ENCODE data around the gene KRTAP12-3. TPM values are rescaled to one million over a fixed set of nuclear protein-coding genes. Genes with fewer than 3 reads are reported as not detected.
"Not testable (repeated sequence)": the region's sequence is repeated elsewhere in the genome, so short reads cannot be mapped to it uniquely, and the experiment has no call there.

KRTAP12-3 gene
- total RNA-seq, 1 donor from 2014 or later = not detected

DNA sequence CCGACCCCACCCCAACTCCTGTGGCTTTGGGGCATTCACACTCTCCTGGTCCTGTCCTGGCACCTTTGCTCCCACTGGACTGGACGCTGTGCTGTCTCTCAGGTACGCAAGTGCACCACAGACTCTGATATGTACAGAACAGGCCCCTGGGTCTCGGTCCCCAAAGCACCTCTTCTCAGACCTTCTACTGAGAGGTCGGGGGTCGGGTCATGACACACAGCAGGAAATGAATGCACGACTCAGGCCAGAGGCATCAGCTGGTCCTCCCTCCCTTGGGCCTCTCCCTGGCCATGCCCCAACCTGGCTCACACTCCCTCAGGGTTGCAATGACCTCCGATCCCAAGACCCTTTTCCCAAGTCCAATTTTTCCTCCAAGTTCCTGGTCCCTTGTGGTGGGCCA, 37.5 kb downstream of the KRTAP12-3 start:
- Histone ChIP-seq H3K9ac (no peak overlapping the region), H3K36me3 (no peaks in the 10 kb centered on the region), H3K9me3 (ENCODE audit: low read depth) (peaks cover 5% of the 10 kb centered on the region), H3F3A (ENCODE audit: low read depth) (no peaks in the 10 kb centered on the region), H3K27me3 (no peaks in the 10 kb centered on the region), H2AFZ (replicated peaks) (no peak overlapping the region), H3K27ac (no peak overlapping the region), H3K79me2 (ENCODE audit: low read depth) (no peaks in the 10 kb centered on the region), H3K4me2 (no peak overlapping the region), H3K4me3 (no peak overlapping the region), H4K20me1 (ENCODE audit: low read depth) (no peaks in the 10 kb centered on the region), H3K4me1 (peaks cover 22% of the 10 kb centered on the region)
- Mint-ChIP-seq H3K9me3 (peaks cover 19% of the 10 kb centered on the region), H3K4me3 (no peak overlapping the region), H3K27ac (no peak overlapping the region), H3K36me3 (peaks cover 3% of the 10 kb centered on the region), H3K4me1 (peaks cover 39% of the 10 kb centered on the region), H3K27me3 (ENCODE audit: insufficient read depth, low read depth) (peaks cover 30% of the 10 kb centered on the region)
- no peak for DNase-seq (ENCODE audit: low spot score)
- TF ChIP-seq, protein P1, sequence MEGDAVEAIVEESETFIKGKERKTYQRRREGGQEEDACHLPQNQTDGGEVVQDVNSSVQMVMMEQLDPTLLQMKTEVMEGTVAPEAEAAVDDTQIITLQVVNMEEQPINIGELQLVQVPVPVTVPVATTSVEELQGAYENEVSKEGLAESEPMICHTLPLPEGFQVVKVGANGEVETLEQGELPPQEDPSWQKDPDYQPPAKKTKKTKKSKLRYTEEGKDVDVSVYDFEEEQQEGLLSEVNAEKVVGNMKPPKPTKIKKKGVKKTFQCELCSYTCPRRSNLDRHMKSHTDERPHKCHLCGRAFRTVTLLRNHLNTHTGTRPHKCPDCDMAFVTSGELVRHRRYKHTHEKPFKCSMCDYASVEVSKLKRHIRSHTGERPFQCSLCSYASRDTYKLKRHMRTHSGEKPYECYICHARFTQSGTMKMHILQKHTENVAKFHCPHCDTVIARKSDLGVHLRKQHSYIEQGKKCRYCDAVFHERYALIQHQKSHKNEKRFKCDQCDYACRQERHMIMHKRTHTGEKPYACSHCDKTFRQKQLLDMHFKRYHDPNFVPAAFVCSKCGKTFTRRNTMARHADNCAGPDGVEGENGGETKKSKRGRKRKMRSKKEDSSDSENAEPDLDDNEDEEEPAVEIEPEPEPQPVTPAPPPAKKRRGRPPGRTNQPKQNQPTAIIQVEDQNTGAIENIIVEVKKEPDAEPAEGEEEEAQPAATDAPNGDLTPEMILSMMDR (IDR thresholded peaks at IDR 0.05) = no peak
- TF ChIP-seq EZH2 (IDR thresholded peaks at IDR 0.05) (no peak), EZH2phosphoT487 (IDR thresholded peaks at IDR 0.05) (no peak)

GRCh38 chr21:44695641-44696040, 37.9 kb downstream of the KRTAP12-3 start:
- TF ChIP-seq, protein P1 (IDR thresholded peaks at IDR 0.05) = no peak
- no peak for TF ChIP-seq EZH2 (IDR thresholded peaks at IDR 0.05)
- no peak for TF ChIP-seq EZH2phosphoT487 (IDR thresholded peaks at IDR 0.05)
- peaks cover 3% of the 10 kb centered on the region for H3K36me3 Mint-ChIP-seq
- Histone ChIP-seq H3K4me1 (peaks cover 25% of the 10 kb centered on the region), H3F3A (ENCODE audit: low read depth) (no peaks in the 10 kb centered on the region), H3K9me3 (ENCODE audit: low read depth) (peaks cover 5% of the 10 kb centered on the region), H3K27me3 (peaks cover 1% of the 10 kb centered on the region), H3K4me3 (no peak overlapping the region), H3K79me2 (ENCODE audit: low read depth) (no peaks in the 10 kb centered on the region), H3K4me2 (no peak overlapping the region), H3K27ac (no peak overlapping the region), H3K9ac (no peak overlapping the region), H3K36me3 (no peaks in the 10 kb centered on the region), H4K20me1 (ENCODE audit: low read depth) (no peaks in the 10 kb centered on the region), H2AFZ (replicated peaks) (no peak overlapping the region)
- H3K9me3 Mint-ChIP-seq = peaks cover 19% of the 10 kb centered on the region
- H3K27me3 Mint-ChIP-seq (ENCODE audit: insufficient read depth, low read depth) = peaks cover 26% of the 10 kb centered on the region
- DNase-seq (ENCODE audit: low spot score) = no peak
- H3K27ac Mint-ChIP-seq = no peak overlapping the region
- H3K4me3 Mint-ChIP-seq = no peak overlapping the region
- peaks cover 39% of the 10 kb centered on the region for H3K4me1 Mint-ChIP-seq

GRCh38 chr21:44696572-44696971, 38.8 kb downstream of the KRTAP12-3 start:
- Mint-ChIP-seq H3K36me3 (peaks cover 3% of the 10 kb centered on the region), H3K9me3 (peaks cover 19% of the 10 kb centered on the region), H3K4me3 (no peak overlapping the region), H3K27me3 (ENCODE audit: insufficient read depth, low read depth) (peaks cover 30% of the 10 kb centered on the region), H3K4me1 (peaks cover 44% of the 10 kb centered on the region), H3K27ac (no peak overlapping the region)
- Histone ChIP-seq H3K4me3 (no peak overlapping the region), H3K4me2 (no peak overlapping the region), H3K4me1 (peaks cover 27% of the 10 kb centered on the region), H3K79me2 (ENCODE audit: low read depth) (no peaks in the 10 kb centered on the region), H2AFZ (replicated peaks) (no peak overlapping the region), H4K20me1 (ENCODE audit: low read depth) (no peaks in the 10 kb centered on the region), H3K27ac (no peak overlapping the region), H3K9ac (no peak overlapping the region), H3K9me3 (ENCODE audit: low read depth) (peaks cover 5% of the 10 kb centered on the region), H3K27me3 (peaks cover 6% of the 10 kb centered on the region), H3F3A (ENCODE audit: low read depth) (no peaks in the 10 kb centered on the region), H3K36me3 (no peaks in the 10 kb centered on the region)
- TF ChIP-seq, protein P1 (IDR thresholded peaks at IDR 0.05) = no peak
- TF ChIP-seq EZH2phosphoT487 (IDR thresholded peaks at IDR 0.05) (no peak), EZH2 (IDR thresholded peaks at IDR 0.05) (no peak)
- no peak for DNase-seq (ENCODE audit: low spot score)

DNA sequence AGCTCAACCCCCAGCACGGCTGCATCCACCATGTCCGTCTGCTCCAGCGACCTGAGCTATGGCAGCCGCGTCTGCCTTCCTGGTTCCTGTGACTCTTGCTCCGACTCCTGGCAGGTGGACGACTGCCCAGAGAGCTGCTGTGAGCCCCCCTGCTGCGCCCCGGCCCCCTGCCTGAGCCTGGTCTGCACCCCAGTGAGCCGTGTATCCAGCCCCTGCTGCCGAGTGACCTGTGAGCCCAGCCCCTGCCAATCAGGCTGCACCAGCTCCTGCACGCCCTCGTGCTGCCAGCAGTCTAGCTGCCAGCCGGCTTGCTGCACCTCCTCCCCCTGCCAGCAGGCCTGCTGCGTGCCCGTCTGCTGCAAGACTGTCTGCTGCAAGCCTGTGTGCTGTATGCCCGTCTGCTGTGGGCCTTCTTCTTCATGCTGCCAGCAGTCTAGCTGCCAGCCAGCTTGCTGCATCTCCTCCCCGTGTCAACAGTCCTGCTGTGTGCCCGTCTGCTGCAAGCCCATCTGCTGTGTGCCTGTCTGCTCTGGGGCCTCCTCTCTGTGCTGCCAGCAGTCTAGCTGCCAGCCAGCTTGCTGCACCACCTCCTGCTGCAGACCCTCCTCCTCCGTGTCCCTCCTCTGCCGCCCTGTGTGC, 39.6 kb downstream of the KRTAP12-3 start, which contains the start of gene KRTAP10-12:
Gene KRTAP10-12 (plus strand): TSS at position 1 of the 639 bp plus-strand sequence. CDS start 30 bp downstream, at position 31.
- not testable (repeated sequence) for H4K20me1 ChIP-seq (ENCODE audit: low read depth); H3F3A ChIP-seq (ENCODE audit: low read depth); H3K36me3 ChIP-seq; H3K9me3 ChIP-seq (ENCODE audit: low read depth); H3K9ac ChIP-seq; H3K27ac ChIP-seq; H3K36me3 Mint-ChIP-seq; H3K4me3 ChIP-seq; DNase-seq (ENCODE audit: low spot score); H3K27me3 ChIP-seq; H3K79me2 ChIP-seq (ENCODE audit: low read depth)
- peak within 1 kb of the TSS; percentile 68 for H2AFZ ChIP-seq (replicated peaks)
- peak within 1 kb of the TSS; percentile 34 for H3K4me2 ChIP-seq
- peaks cover 31% of the 10 kb centered on the region for H3K4me1 ChIP-seq
- H3K9me3 Mint-ChIP-seq = peaks cover 15% of the 10 kb centered on the region
- peaks cover 47% of the 10 kb centered on the region for H3K4me1 Mint-ChIP-seq
- H3K27ac Mint-ChIP-seq = peak within 1 kb of the TSS; percentile 47
- peak within 1 kb of the TSS; percentile 57 for H3K4me3 Mint-ChIP-seq
- peaks cover 34% of the 10 kb centered on the region for H3K27me3 Mint-ChIP-seq (ENCODE audit: insufficient read depth, low read depth)
